22Rv1 (cell line): ENCODE results near the gene GALNTL6.

Experiments used
- ZFX ChIP-seq: fragments of 450-650 bp; IDR thresholded peaks from 2 replicates; pipeline ENCODE4 v1.6.1; 2017; ENCODE audit warnings: antibody characterized with exemption, borderline replicate concordance
- TF ChIP-seq, protein P1 (sequence below): fragments of 450-650 bp; IDR thresholded peaks from 2 replicates; pipeline ENCODE4 v1.5.1; 2017; ENCODE audit warnings: mild to moderate bottlenecking

DNA sequence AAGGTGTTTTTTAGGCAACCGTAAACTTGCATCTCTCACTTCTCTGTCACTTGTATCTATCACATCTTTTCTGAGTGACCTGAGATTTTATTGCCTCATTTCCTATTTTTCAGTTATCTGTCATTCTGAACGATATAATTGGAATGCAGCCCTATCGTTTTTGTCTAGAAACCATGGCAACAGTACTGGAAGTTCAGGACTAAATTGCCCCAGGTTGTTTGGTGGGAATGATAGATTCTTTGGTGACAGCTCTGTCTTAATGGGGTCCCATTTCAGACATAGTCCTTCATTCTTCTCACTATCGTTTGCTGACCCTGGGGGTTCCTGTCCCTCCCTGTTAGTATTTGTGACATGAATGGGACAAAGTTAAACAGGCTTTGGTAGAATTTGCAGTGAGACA lies 1087.7 kb downstream of the GALNTL6 start:
- TF ChIP-seq, protein P1, sequence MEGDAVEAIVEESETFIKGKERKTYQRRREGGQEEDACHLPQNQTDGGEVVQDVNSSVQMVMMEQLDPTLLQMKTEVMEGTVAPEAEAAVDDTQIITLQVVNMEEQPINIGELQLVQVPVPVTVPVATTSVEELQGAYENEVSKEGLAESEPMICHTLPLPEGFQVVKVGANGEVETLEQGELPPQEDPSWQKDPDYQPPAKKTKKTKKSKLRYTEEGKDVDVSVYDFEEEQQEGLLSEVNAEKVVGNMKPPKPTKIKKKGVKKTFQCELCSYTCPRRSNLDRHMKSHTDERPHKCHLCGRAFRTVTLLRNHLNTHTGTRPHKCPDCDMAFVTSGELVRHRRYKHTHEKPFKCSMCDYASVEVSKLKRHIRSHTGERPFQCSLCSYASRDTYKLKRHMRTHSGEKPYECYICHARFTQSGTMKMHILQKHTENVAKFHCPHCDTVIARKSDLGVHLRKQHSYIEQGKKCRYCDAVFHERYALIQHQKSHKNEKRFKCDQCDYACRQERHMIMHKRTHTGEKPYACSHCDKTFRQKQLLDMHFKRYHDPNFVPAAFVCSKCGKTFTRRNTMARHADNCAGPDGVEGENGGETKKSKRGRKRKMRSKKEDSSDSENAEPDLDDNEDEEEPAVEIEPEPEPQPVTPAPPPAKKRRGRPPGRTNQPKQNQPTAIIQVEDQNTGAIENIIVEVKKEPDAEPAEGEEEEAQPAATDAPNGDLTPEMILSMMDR: no peak
- no peak for TF ChIP-seq ZFX
